ENCODE data around the gene PPRC1. TPM values are rescaled to one million over a fixed set of nuclear protein-coding genes. Genes with fewer than 3 reads are reported as not detected.

PPRC1 gene
- total RNA-seq, 1 experiment from 2014 or later, result 68.2 TPM

GRCh38 chr10:102133373-102134195, 744 bp downstream of the PPRC1 start:
- no peaks in the 10 kb centered on the region for H3K9me3 Mint-ChIP-seq (ENCODE audit: unreplicated experiment)
- peak overlapping the region; percentile 93 for H3K4me3 Mint-ChIP-seq (ENCODE audit: unreplicated experiment)
- H3K27me3 Mint-ChIP-seq (ENCODE audit: insufficient read depth, unreplicated experiment), result no peaks in the 10 kb centered on the region
- ChIA-PET CTCF (no interaction called here), POLR2A (interaction anchor here (0.7 to 6.2 kb wide), 4 partner anchors 15 to 298 kb away, joined by 4 to 47 read pairs (median 8); partner anchors contain the start of genes CUEDC2 and NOLC1)
- intact Hi-C loops (cut with micrococcal nuclease), result no loop called here
- DNase-seq (ENCODE audit: unreplicated experiment), result peak; percentile 73
- peaks cover 29% of the 10 kb centered on the region for H3K4me1 Mint-ChIP-seq (ENCODE audit: insufficient read depth, unreplicated experiment)
- TF ChIP-seq CTCF (IDR thresholded peaks at IDR 0.05; ENCODE audit: unreplicated experiment), result no peak
- BruUV-seq (replicated peaks), result TSS peak; percentile 94
- H3K27ac Mint-ChIP-seq (ENCODE audit: low read depth, unreplicated experiment), result peak overlapping the region; percentile 96
- H3K36me3 Mint-ChIP-seq (ENCODE audit: insufficient read depth, unreplicated experiment), result peaks cover 26% of the 10 kb centered on the region

GRCh38 chr10:102134416-102134815, 1.6 kb downstream of the PPRC1 start:
- intact Hi-C loops (cut with micrococcal nuclease), result no loop called here
- TF ChIP-seq CTCF (IDR thresholded peaks at IDR 0.05; ENCODE audit: unreplicated experiment), result no peak
- peak overlapping the region; percentile 96 for H3K27ac Mint-ChIP-seq (ENCODE audit: low read depth, unreplicated experiment)
- no peaks in the 10 kb centered on the region for H3K9me3 Mint-ChIP-seq (ENCODE audit: unreplicated experiment)
- DNase-seq (ENCODE audit: unreplicated experiment), result no peak
- H3K27me3 Mint-ChIP-seq (ENCODE audit: insufficient read depth, unreplicated experiment), result no peaks in the 10 kb centered on the region
- peaks cover 29% of the 10 kb centered on the region for H3K4me1 Mint-ChIP-seq (ENCODE audit: insufficient read depth, unreplicated experiment)
- CTCF ChIA-PET, result interaction anchor here (0.7 kb wide), 1 partner anchor 25 kb away, joined by 3 read pairs; no protein-coding TSS in a partner anchor
- POLR2A ChIA-PET, result interaction anchor here (0.7 to 6.2 kb wide), 6 partner anchors 12 to 297 kb away, joined by 3 to 47 read pairs (median 5); partner anchors contain the start of genes CUEDC2 and NOLC1
- H3K36me3 Mint-ChIP-seq (ENCODE audit: insufficient read depth, unreplicated experiment), result peaks cover 30% of the 10 kb centered on the region
- TSS peak; percentile 50 for BruUV-seq (replicated peaks)
- peak overlapping the region; percentile 93 for H3K4me3 Mint-ChIP-seq (ENCODE audit: unreplicated experiment)

DNA sequence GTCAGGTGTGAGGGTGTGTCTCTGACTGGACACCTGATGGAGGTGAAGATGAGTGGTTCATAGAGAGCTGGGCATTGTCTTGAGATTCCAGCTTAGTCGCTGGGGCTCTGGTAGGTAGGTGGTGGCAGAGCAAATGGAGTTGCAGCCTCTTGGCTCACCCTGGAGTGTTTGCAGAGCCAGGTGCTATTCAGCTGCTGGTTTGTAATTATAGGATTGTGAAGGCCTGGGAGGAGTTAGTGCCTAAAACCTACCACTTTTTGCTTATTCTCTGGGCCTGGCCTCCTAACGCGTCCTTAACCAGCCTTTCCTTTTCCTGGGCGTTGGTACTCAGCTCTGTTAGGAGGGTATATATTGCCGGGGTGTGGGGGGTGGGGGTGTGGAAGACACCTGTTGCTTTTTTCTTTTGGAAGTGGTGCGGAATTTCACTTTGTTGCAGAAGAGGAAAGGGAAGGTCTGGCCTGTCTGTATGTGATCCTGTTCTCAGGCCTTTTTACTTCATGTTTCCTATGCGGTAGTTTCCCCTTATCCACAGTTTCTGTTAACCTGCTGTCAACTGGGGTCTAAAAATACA, 3.2 kb downstream of the PPRC1 start:
- no peaks in the 10 kb centered on the region for H3K27me3 Mint-ChIP-seq (ENCODE audit: insufficient read depth, unreplicated experiment)
- intact Hi-C loops (cut with micrococcal nuclease), result no loop called here
- no TSS peak for BruUV-seq (replicated peaks)
- POLR2A ChIA-PET, result interaction anchor here (0.8 to 6.2 kb wide), 5 partner anchors 10 to 290 kb away, joined by 3 to 47 read pairs (median 4); partner anchors contain the start of gene NOLC1
- H3K4me3 Mint-ChIP-seq (ENCODE audit: unreplicated experiment), result no peak overlapping the region
- TF ChIP-seq CTCF (IDR thresholded peaks at IDR 0.05; ENCODE audit: unreplicated experiment), result no peak
- peaks cover 39% of the 10 kb centered on the region for H3K36me3 Mint-ChIP-seq (ENCODE audit: insufficient read depth, unreplicated experiment)
- H3K9me3 Mint-ChIP-seq (ENCODE audit: unreplicated experiment), result no peaks in the 10 kb centered on the region
- peak overlapping the region; percentile 96 for H3K27ac Mint-ChIP-seq (ENCODE audit: low read depth, unreplicated experiment)
- CTCF ChIA-PET, result interaction anchor here (0.6 kb wide), 2 partner anchors 13 to 786 kb away, joined by 3 to 5 read pairs; no protein-coding TSS in a partner anchor
- DNase-seq (ENCODE audit: unreplicated experiment), result no peak
- H3K4me1 Mint-ChIP-seq (ENCODE audit: insufficient read depth, unreplicated experiment), result peaks cover 29% of the 10 kb centered on the region
